GM12875 (cell line): ENCODE measurements around the gene TBX1.

ENCODE experiments used
- H3K4me3 ChIP-seq: one replicate; pipeline ENCODE4 v1.5.1; 2011; ENCODE audit warnings: low read depth, low read length, control low read depth
- TF ChIP-seq, protein P1 (sequence below): IDR thresholded peaks from 2 replicates; pipeline ENCODE4 v1.5.1; 2011; ENCODE audit warnings: low read depth, mild to moderate bottlenecking, control low read depth, inconsistent platforms, low read length, moderate library complexity, borderline replicate concordance; ENCODE audit not compliant: insufficient read depth

TBX1 gene

DNA sequence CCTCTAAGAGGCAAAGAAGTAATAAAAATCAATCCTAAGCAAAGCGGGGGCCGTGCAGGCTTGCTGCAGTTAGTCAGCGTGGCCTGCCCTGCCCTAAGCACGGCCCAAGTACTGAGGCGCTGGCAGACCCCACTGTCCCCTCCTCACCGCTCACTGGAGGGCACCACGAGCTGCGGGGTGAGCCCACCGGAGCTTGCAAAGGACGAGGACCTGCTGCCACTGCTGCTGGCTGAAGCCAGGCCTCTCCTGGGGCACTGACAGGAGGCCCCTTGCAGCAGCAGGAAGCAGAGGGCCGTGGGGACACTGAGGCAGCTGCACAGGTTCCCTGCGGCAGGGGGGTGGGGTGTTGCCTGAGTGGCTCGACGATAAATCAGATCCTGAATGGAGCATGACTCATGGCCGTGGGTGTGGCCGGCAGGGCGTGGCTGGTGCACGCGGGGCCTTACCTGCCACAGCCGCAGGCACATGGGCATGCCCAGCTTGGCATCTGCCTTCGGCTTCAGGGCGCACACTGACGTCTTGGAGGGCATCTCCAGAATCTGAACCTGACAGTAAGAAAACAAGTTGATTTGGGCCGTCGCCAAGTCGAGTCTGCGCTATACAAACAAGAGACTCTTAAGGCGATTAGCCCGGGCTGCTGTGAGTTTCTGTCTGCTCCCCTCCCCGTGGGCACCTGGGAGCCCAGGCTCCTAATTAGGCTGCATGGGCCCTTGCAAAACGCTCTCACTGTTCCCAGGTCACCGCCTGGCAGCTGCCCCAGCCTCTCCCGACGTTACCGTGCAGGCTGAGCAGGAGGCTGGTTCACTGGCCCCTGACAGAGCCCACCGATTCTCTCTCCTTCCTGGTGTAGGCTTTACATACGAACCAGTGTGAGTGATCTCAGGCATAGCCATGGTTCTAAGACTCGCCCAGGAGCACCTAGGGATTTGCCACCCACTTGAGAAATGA is 45.9 kb downstream of the TBX1 start:
- H3K4me3 ChIP-seq: no peak overlapping the region
- TF ChIP-seq, protein P1, sequence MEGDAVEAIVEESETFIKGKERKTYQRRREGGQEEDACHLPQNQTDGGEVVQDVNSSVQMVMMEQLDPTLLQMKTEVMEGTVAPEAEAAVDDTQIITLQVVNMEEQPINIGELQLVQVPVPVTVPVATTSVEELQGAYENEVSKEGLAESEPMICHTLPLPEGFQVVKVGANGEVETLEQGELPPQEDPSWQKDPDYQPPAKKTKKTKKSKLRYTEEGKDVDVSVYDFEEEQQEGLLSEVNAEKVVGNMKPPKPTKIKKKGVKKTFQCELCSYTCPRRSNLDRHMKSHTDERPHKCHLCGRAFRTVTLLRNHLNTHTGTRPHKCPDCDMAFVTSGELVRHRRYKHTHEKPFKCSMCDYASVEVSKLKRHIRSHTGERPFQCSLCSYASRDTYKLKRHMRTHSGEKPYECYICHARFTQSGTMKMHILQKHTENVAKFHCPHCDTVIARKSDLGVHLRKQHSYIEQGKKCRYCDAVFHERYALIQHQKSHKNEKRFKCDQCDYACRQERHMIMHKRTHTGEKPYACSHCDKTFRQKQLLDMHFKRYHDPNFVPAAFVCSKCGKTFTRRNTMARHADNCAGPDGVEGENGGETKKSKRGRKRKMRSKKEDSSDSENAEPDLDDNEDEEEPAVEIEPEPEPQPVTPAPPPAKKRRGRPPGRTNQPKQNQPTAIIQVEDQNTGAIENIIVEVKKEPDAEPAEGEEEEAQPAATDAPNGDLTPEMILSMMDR: no peak

DNA sequence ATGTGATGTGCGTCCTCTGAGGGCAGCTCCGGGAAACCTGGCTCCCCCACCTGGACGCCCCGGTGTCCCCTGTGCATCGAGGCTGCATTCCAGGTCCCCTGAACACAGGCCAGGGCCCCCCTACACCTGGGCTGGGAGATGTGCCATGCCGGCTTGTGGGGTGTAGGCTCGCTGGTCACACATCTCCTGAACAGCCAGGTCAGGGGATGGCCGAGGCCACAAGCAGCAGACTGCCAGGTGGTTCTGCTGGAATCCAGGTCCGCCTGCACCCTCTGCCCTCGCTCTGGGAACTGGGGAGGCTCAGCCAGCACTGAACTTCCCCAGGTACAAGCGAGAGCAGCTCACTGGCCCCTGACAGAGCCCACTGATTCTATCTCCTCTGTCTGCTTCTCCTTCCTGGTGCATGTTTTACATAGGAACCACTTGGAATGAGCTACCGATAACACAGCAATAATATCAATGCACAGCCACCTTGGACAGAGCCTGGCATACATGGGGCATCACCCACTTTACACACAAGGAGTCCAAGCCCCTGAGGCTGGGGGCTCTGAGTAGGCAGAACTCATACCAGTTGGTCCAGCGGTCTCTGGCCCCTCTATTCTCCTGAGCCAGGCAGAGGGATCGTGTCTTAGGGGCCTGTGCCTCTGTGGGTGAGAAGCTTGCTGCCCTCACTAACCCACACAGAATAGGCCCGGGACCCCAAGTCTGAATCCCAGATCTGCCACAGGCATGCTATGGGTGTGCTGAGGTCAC is 46.8 kb downstream of the TBX1 start:
- TF ChIP-seq, protein P1: no peak
- no peak overlapping the region for H3K4me3 ChIP-seq

DNA sequence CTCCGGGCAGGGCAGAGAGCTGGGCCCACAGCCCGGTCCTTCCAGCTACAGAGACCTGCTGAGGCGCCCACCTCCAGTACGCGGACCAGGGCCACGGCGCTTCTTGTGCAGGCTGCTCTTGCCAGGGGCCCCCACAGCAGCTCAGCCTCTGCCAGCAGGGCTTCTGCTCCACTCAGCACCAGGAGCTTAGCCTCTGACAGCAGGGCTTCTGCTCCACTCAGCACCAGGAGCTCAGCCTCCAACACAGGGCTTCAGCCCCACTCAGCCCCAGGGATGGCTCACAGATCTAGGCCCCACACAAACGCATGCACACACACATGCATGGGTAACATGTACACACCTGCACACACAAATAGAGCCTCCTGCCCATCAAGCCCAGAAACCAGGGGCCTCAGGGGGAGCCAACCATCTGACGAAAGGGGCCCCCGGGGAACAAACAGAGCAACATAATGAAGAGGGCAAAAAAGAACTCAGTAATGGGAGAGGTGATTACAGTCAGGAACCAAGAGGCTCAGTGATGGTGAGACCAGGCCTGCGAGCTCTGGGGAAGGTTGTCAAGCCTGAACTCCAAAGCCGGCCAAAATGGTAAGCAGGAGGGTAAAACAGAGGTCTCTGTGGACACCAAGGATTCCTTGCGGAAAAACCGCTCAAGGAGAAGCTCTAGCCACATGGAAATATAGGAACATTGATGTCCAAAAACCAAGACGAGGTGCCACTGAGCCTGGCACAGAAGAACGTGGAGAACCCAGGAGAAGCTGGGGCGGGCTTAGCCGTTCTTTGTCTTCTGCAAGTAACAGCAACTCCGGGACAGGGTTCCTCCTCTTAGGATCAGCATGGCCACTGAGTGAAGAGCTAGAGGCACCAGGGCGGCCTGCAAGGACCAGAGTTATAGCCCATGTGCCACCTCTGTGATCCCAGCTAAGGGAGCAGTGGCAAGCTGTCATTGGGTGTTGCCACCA is 47.6 kb downstream of the TBX1 start:
- H3K4me3 ChIP-seq: no peak overlapping the region
- TF ChIP-seq, protein P1: no peak

DNA sequence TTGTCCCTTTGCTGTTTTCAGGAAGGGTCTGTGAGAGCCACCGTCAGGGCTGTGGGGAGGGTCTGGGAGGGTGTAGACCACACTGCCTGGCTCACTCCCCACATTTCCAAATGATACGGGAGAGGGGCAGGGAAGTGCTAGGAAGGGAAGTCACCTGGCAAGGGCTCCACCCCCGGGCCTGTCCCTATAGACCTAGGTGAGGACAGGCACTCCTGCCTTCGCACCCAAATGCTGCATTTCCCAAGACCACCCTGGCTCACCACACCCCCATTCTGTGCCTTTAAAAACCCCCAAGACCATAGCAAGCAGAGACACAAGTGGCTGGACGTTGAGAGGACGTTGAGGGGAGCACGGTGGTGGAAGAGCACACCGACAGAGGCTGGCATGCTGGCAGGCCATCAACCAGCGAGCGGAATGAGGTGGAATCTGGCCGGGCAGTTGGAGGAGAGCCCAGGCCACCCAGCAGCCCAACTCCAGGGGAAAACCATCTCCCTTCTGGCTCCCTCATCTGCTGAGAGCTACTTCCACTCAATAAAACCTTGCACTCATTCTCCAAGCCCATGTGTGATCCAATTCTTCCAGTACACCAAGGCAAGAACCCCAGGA is 48.4 kb downstream of the TBX1 start:
- H3K4me3 ChIP-seq: no peak overlapping the region
- TF ChIP-seq, protein P1: no peak

DNA sequence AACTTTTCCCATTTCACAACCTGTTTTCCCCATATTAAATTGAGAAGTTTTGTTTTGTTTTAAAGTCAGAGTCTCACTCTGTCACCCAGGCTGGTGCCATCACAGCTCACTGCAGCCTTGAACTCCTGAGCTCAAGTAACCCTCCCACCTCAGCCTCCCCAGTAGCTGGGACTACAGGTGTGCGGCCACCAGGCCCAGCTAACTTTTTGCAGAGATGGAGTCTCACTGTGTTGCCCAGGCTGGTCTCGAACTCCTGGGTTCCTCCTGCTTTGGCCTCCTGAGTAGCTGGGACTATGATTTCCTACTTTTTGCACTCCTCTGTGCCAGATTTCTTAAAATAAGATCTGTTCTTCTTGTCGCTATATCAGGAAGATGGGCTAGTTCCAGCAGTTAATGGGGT is 49.2 kb downstream of the TBX1 start:
- TF ChIP-seq, protein P1: no peak
- H3K4me3 ChIP-seq: no peak overlapping the region
